ENCODE data around the gene MIS18BP1. TPM values are rescaled to one million over a fixed set of nuclear protein-coding genes. Genes with fewer than 3 reads are reported as not detected.

Gene MIS18BP1
- total RNA-seq, 2 donors from 2014 or later, result 6.1 to 10.4 TPM

DNA sequence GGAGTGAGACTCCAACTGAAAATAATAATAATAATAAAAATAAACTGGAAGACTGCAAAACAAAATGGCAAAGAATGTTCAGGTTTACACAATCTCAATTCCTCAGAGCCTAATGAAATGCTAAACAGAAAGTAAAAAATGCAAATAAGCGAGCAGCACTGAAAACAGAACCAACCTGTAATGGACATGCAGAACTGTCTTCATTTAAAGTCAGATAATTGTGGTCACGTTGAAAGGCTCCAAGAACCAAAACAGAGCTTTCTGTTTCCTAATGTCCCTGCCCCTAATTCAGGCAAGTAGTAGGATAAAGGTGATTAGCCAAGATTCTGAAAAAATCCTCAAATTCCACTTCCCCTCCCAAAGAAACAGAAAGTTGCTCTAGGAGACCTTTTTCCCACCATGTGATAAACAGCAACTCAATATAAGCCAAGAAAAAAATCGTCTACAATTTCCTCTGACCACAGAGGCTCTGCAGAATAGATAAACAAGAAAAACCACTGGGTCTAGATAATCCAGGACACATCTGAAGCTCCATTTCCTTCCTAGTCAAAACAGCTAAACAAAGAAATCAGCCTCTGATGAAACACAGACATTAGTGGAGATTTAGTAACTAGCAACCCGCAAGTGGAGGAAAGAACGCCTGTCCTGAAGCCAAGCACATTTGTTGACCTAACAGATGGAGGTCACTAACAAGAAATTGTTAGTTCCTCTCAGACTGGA, 3.0 kb downstream of the MIS18BP1 start:
- H3K27ac ChIP-seq, result peak overlapping the region in 1 of 2 donors; percentile 18
- no peaks in the 10 kb centered on the region for H3K9me3 ChIP-seq
- no peak overlapping the region for H3K4me3 ChIP-seq
- no peak for TF ChIP-seq CTCF (IDR thresholded peaks at IDR 0.05)
- H3K27me3 ChIP-seq, result no peaks in the 10 kb centered on the region
- H3K36me3 ChIP-seq, result no peaks in the 10 kb centered on the region
- H3K4me1 ChIP-seq, result peaks cover 0 to 4% of the 10 kb centered on the region in 2 donors
- no peak for DNase-seq (ENCODE audit: low spot score)

DNA sequence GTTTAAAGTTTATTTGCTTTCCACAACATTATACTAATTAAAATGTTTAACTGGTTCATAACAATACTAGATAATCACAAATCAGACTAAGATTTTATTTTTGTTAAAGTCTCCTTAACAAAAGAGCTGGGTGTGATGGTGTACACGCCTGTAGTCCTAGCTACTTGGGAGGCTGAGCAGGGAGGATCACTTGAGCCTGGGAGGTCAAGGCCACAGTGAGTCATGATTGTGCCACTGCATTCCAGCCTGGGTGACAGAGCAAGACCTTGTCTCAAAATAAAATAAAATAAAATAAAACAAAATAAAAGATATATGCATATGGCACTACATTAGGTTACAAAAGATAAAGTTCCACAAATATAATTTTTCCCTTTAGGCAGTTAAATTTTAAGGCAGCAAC, 5.6 kb downstream of the MIS18BP1 start:
- H3K27me3 ChIP-seq, result no peaks in the 10 kb centered on the region
- no peaks in the 10 kb centered on the region for H3K9me3 ChIP-seq
- peaks cover 0 to 4% of the 10 kb centered on the region in 2 donors for H3K4me1 ChIP-seq
- no peak overlapping the region for H3K4me3 ChIP-seq
- DNase-seq (ENCODE audit: low spot score), result no peak
- no peaks in the 10 kb centered on the region for H3K36me3 ChIP-seq
- no peak overlapping the region for H3K27ac ChIP-seq
- no peak for TF ChIP-seq CTCF (IDR thresholded peaks at IDR 0.05)

- Histone ChIP-seq H3K4me3 (no peak overlapping the region), H3K9me3 (no peaks in the 10 kb centered on the region), H3K27ac (no peak overlapping the region), H3K36me3 (no peaks in the 10 kb centered on the region), H3K27me3 (no peaks in the 10 kb centered on the region), H3K4me1 (peaks cover 0 to 4% of the 10 kb centered on the region in 2 donors)
- DNase-seq (ENCODE audit: low spot score), result no peak
- no peak for TF ChIP-seq CTCF (IDR thresholded peaks at IDR 0.05)
Measured at GRCh38 chr14:45246691-45247090, 6.3 kb downstream of the MIS18BP1 start.

DNA sequence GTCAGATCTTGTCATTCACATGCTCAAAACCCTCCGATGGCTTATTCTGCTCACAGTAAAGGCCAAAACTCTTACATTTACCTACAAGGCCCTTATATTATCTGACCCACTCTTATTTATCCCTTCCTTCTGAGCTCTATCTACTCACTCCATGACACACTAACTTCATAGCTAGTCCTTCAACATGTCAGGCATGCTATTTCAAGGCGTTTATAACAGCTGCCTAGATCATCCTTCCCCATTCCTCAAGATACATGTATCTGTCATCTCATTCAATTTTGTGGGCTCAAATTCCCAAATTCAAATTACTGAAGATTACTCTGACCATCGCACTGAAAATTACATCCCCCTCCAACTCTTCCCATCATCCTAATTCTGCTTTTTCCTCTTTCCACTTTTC, 6.9 kb downstream of the MIS18BP1 start:
- no peaks in the 10 kb centered on the region for H3K27me3 ChIP-seq
- peaks cover 0 to 4% of the 10 kb centered on the region in 2 donors for H3K4me1 ChIP-seq
- H3K36me3 ChIP-seq, result no peaks in the 10 kb centered on the region
- H3K27ac ChIP-seq, result no peak overlapping the region
- no peak for DNase-seq (ENCODE audit: low spot score)
- no peak overlapping the region for H3K4me3 ChIP-seq
- no peak for TF ChIP-seq CTCF (IDR thresholded peaks at IDR 0.05)
- no peaks in the 10 kb centered on the region for H3K9me3 ChIP-seq

DNA sequence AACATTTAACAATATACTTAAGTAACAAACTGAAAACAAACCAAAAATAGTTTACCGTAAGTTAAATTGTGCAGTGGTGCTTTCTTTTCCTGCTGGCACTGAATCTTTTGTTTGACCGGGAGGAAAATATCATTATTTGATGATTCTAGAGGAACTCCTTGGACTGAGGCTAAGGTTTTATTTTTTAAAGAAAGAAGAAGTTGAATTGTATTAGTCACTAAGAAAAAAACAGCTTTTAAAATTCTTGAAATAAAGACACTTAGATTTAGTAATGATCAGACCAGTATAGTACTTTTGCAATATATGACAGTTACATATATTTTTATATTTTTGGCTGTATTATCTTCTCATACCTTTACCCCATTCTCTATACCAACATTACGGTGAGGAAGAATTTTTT, 10.3 kb downstream of the MIS18BP1 start:
- Histone ChIP-seq H3K27ac (no peak overlapping the region), H3K36me3 (no peaks in the 10 kb centered on the region), H3K27me3 (no peaks in the 10 kb centered on the region), H3K9me3 (no peaks in the 10 kb centered on the region), H3K4me3 (no peak overlapping the region), H3K4me1 (no peaks in the 10 kb centered on the region)
- TF ChIP-seq CTCF (IDR thresholded peaks at IDR 0.05), result no peak
- no peak for DNase-seq (ENCODE audit: low spot score)

DNA sequence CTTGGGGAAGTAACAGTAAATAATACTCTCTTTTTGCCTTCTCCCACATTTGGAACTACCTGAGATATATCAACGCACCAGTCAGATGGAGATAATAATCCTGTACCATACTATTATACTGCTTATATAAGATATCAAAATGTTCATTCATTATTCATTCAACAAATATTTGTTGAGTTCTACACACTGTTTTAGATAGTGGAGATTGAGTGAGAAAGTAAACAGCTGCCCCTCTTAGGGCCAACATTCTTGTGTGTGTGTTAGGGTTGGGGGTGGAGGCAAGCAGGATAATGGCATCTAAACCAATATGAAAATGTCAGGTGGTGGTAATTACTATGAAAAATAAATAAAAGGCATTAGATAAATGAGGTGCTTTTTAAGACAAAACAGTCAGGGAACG, 14.0 kb downstream of the MIS18BP1 start:
- no peak for TF ChIP-seq CTCF (IDR thresholded peaks at IDR 0.05)
- no peak overlapping the region for H3K27ac ChIP-seq
- H3K36me3 ChIP-seq, result no peaks in the 10 kb centered on the region

More for the DNA sequence above, 14.0 kb downstream of the MIS18BP1 start:
- Histone ChIP-seq H3K9me3 (no peaks in the 10 kb centered on the region), H3K4me3 (no peak overlapping the region), H3K27me3 (no peaks in the 10 kb centered on the region), H3K4me1 (no peaks in the 10 kb centered on the region)
- DNase-seq (ENCODE audit: low spot score), result no peak

All from right atrium auricular region (tissue), 2 donors.